ENCODE measurements around the gene PROX1.

PROX1 gene

DNA sequence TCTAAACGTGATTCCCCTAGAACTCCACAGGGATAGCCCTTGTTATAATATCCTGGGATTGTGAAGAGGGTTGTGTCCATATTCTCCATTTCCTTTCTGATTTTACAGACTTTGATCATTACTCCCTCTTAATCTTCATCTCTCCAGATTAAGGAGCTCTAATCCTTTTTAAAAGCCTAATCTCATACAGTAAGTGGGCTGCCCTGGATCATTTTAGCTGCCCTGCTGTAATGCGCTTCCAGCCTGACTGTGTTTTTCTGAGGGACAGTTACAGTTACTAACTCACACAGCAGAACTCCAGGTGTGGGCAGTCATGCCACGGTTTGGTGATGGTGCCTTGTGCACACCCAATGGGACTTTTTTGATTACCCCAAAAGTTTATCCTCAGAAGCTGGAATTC lies 33.5 kb downstream of the PROX1 start:
- no peak for DNase-seq (ENCODE audit: low spot score)

DNA sequence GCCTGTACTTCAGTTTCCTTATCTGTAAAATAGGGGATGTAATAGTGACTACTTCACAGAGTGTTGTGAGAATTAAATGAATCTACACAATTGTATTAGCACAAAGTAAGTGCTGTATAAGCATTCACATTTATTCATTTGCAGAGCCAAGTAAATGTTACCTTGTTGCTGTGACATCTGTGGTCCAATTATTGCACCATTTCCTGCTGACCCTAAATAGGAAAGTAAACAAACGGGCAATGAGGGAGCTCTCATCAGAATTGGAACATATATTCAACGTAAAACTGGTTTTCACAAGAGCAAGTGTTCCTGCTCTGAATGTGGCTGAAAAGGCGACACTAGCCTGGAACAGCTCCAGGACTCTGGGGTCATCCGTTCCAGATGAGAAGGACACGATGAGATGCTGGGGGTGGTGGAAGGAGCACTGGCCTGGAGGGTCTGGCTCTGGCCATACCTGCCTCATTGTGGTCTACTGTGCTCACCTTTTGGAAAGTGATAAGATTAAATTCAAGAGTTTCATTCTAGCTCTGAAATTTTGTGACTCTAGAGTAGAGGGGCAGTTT lies 34.5 kb downstream of the PROX1 start:
- DNase-seq (ENCODE audit: low spot score): no peak

- DNase-seq (ENCODE audit: low spot score): no peak
These were observed 35.1 kb downstream of the PROX1 start for GRCh38 chr1:214022810-214023425.

DNA sequence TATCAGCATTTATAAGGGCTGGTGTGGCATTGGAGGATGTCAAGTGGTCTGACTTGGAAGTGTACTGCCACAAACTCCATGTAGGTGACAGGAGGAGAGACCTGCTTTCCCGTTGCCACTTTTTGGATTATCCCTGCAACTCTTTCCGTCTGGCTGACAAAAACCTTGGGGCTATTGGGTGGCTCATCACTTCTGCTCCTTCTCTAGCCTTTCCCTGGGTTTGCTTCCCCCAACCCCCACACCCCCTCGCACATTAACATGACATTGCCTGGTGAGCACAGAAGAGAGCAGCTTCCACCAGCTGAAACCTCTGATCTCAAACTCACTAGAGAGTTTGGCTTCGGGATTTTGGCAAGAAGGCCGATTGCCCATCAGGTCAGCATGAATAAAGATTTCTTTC lies 39.2 kb downstream of the PROX1 start:
- no peak for DNase-seq (ENCODE audit: low spot score)

GRCh38 chr1:214027498-214027897 lies 39.7 kb downstream of the PROX1 start:
- no peak for DNase-seq (ENCODE audit: low spot score)

DNA sequence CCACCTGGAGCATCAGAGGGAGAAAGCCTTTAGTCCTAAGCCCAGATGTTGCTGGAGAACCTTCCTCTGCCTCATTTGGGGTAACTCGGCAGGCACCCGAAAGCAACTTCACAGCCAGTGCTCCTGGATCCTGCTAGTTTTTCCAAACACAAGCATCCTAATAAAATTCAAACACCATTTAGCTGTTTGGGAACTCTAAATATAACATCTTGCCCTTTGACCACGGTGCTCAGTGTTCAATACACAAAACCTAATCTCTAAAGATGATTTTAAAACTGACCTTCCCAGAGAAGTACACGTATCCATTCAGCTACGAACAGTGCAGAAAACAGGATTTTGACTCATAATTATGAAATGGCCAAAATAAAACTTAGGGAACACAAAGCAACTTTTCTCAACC lies 40.3 kb downstream of the PROX1 start:
- no peak for DNase-seq (ENCODE audit: low spot score)

- no peak for DNase-seq (ENCODE audit: low spot score)
These were observed 41.1 kb downstream of the PROX1 start for GRCh38 chr1:214028649-214029406.

GRCh38 chr1:214029796-214030195 lies 42.0 kb downstream of the PROX1 start:
- DNase-seq (ENCODE audit: low spot score): no peak

GRCh38 chr1:214031267-214031650 lies 43.5 kb downstream of the PROX1 start:
- no peak for DNase-seq (ENCODE audit: low spot score)

DNA sequence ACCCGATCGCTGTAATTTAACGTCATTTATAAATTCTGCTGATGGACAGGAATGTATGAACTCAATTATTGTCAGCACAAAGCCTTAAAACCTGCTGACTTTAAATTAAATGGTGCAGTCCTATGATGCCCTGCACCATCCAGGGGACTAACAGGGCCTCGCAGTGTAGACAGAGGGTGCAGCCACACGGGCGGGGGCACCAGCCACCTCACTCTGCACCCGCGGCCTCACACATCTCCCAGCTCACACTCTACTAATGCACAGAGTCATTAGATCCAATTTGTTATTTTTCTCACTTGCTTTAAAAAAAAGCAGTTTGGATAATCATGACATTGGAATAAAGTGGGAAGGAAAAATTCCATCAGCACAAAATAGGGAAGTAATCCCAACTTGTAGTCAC lies 49.7 kb downstream of the PROX1 start:
- no peak for DNase-seq (ENCODE audit: low spot score)

- DNase-seq (ENCODE audit: low spot score): no peak
These were observed 51.7 kb downstream of the PROX1 start for GRCh38 chr1:214039394-214040018.

DNA sequence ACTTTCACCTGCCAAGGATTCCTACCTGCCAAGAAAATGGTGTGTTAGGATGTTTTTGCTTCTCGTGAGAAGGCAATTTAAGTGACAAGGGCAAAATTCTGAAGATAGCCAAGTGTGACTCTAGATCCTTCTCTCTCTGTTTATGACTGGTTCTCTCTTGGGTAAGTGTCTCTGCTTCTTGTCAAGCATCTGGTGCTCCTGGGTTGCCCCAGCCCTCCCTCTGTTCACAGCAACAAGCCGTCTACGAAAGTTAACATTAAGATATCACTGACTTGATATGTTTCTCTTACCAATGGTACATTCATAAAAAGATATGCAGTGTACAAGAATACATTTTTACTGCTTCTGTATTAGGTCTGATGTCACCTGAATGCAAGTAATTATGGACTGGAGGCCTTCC lies 55.4 kb downstream of the PROX1 start:
- DNase-seq (ENCODE audit: low spot score): no peak

GRCh38 chr1:214044438-214045214 lies 56.9 kb downstream of the PROX1 start:
- no peak for DNase-seq (ENCODE audit: low spot score)

GRCh38 chr1:214050513-214051401 lies 63.0 kb downstream of the PROX1 start:
- no peak for DNase-seq (ENCODE audit: low spot score)

DNA sequence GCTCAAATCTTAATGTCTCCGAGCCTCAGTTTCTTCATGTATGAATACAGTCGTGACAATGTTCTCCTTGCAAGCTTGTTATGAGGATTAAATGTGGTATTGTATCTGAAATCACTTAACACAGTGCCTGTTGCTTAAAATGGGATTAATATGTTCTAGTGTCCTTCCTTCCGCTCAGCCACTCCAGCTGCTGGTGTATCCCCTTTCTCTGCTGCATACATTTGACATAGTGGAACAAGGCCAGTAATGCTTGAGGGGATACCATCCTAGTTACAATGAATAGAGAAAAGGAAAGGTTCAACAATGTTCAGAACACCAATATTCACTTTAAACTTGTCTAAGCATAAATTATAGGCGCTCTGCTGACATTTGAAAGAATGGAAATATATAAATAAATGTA lies 64.0 kb downstream of the PROX1 start:
- DNase-seq (ENCODE audit: low spot score): no peak

- DNase-seq (ENCODE audit: low spot score): no peak
These were observed 70.3 kb downstream of the PROX1 start for GRCh38 chr1:214058076-214058475.

- DNase-seq (ENCODE audit: low spot score): no peak
These were observed 78.4 kb downstream of the PROX1 start for GRCh38 chr1:214066190-214066589.

DNA sequence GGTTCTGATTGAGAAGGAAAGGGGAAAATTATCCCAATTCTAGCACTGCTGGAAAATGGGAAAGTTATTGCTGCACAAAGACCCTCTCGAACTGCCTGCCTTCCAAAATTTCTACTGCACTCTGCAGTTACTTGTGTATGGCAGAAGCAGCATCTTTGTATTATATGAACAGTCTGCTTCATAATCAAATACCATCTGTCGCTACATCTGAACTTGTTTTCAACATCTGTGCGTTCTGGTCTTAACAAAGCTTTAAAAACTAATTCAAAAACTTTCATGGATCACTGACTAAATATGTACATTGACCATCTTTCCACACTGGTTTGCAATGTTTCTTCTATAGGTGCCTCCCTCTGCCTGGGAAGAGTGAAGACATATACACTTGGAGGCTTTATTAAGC lies 79.2 kb downstream of the PROX1 start:
- no peak for DNase-seq (ENCODE audit: low spot score)

DNA sequence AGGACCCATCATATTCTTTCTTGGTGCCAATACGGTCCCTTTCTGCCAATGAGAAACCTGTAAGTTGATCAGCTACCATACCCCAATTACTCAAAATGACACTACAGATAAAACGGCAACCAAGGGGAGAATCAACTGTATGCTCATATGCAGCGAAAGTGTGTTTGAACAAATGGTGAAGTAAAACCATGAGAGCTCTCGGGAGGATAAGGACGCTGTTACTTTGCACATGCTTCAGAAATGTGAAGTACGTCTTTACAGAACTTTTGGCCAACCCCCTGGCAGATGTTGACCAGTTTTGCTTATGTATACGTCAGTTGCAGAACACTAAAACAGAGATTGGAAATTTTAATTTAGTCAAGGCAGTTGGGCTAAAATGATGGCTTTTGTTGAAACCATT lies 79.6 kb downstream of the PROX1 start:
- DNase-seq (ENCODE audit: low spot score): no peak

DNA sequence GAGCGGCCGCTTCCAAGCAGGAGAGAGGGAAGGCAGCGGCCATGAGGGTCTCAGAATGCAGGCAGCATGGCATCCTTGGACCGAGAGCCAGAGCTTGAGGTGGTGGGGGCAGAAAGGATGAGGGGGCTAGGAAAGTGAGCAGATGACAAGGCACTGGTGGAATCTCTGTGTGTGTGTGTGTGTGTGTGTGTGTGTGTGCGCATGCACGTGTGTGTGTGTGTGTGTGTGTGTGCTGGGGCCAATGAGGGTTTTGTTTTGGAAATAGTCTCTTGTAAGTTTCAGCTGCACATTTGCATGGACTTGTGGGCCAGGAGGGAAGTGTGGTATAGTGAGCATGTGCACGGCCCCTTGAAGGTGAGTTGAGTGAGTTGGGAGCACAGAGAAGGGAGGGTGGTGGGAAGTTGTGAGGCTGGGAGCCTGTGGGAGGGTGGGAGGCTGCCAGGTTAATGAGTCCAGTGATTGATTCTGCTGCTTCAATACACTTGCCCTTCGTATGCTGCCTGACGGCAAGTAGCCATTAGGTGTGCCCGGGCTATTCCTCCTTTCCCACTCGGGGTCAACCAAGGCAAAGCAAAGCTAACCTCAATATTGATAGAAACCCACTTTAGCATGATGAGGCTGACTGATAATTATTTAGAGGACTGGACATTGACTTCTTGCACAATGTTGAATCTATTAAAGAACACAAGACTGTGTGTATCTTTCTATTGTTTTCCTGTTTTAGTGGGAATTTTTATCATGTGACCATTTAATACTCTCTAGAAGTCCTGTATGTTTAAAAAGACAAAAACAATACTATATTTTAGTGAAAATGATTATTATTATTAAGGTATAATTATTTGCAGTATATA lies 80.3 kb downstream of the PROX1 start:
- no peak for DNase-seq (ENCODE audit: low spot score)

All from left forelimb (tissue), 1 donor.